ENCODE results near the gene PRLH.

The PRLH gene

DNA sequence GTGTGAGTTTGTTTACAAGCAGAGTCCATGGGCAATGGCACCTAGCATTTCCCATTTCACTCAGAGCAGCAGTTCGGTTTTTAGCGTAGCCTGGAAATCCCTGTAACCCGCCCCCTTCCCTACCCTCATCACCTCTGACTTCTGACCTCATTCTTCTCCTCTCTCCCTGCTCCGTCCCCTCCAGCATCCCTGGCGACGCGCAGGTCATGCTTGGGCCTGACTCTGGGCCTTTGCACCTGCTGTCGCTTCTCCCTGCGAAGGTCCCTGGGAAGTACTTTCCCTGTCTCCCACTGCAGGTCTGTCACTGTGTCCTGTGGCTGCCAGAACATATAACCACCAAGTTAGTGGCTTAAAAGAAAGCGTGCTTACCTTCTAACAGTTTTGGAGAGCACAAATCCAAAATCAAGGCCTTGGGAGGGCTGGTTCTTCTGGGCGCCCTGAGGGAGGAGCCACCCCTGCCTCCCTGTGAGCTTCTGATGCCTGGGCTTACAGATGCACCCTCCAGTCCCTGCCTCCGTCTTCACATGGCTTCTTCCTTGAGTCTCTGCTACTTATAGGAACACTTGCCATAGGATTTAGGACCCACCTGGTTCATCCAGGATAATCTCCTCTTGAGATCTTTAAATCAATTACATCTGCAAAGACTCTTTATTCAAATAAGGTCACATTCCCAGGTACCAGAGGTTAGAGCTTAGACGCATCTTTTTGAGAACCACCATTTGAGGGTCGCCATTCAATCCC, 32.3 kb downstream of the PRLH start:
- Mint-ChIP-seq H3K27me3 (ENCODE audit: low read depth, poor library complexity) (peaks cover 28% of the 10 kb centered on the region), H3K27ac (peak overlapping the region; percentile 75), H3K36me3 (ENCODE audit: low read depth) (no peaks in the 10 kb centered on the region), H3K4me1 (peaks cover 85% of the 10 kb centered on the region), H3K9me3 (no peaks in the 10 kb centered on the region), H3K4me3 (no peak overlapping the region)
- no peak for DNase-seq
- TF ChIP-seq, protein P1, sequence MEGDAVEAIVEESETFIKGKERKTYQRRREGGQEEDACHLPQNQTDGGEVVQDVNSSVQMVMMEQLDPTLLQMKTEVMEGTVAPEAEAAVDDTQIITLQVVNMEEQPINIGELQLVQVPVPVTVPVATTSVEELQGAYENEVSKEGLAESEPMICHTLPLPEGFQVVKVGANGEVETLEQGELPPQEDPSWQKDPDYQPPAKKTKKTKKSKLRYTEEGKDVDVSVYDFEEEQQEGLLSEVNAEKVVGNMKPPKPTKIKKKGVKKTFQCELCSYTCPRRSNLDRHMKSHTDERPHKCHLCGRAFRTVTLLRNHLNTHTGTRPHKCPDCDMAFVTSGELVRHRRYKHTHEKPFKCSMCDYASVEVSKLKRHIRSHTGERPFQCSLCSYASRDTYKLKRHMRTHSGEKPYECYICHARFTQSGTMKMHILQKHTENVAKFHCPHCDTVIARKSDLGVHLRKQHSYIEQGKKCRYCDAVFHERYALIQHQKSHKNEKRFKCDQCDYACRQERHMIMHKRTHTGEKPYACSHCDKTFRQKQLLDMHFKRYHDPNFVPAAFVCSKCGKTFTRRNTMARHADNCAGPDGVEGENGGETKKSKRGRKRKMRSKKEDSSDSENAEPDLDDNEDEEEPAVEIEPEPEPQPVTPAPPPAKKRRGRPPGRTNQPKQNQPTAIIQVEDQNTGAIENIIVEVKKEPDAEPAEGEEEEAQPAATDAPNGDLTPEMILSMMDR (IDR thresholded peaks at IDR 0.05): no peak

DNA sequence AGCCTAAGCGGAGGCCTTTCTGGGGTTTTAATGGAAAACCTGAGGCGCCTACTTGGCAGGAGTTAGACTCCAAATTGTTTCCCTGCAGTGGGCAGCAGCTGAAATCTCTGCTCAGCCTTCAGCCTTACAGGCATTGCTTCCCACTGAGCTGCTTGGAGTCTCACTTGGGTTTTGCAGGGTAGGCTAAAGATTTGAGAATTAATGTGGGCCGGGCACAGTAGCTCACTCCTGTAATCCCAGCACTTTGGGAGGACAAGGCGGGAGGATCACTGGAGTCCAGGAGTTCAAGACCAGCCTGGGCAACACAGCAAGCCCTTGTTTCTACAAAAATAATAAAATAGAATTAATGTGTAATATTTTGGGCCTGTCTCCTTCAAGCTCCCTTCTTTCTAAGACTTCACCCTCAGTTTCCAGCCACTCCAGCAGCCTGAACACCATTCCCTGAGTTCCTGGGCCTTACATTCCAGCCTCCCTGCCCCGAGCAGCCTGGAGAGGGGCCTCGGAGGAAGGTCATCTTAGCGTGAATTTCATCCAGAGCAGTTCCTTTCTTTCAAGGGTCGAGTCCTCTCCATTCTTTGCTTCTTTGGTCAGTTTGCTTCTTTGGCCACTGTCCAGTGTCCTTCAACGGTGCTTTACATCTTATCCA, 33.2 kb downstream of the PRLH start:
- peaks cover 81% of the 10 kb centered on the region for H3K4me1 Mint-ChIP-seq

DNA sequence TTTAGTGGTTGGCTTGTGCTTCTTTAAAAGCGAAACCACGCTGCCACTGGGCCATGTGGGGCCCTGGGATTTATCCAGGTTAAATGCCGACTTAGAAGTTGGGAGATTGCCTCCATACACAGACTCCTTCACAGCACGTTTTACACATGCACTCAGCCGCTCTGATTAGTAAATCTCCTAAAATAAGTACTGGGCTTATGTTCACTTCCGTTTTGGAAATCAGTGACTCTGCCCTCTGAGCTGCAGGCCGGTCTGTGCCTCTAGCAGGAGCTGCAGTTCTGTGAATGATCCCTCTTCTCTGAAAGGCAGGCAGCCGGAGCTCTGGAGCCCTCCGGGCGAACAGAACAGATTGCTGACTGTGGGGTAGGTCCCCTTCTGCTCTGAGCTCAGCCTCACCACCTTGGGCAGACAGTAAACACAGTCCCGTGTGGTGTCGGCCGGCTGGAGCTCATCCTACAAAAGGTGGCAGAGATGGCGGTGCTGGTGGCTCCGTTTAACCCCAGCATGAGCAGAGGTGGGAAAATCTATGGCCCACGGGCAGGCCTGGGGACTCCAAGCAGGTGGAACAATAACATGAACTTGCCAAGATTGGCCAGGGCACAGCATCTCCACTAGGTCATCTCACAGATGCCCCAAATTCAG, 34.0 kb downstream of the PRLH start:
- DNase-seq: no peak
- H3K27me3 Mint-ChIP-seq (ENCODE audit: low read depth, poor library complexity): peaks cover 24% of the 10 kb centered on the region
- no peak overlapping the region for H3K4me3 Mint-ChIP-seq
- peaks cover 3% of the 10 kb centered on the region for H3K9me3 Mint-ChIP-seq
- H3K36me3 Mint-ChIP-seq (ENCODE audit: low read depth): no peaks in the 10 kb centered on the region
- peaks cover 73% of the 10 kb centered on the region for H3K4me1 Mint-ChIP-seq
- TF ChIP-seq, protein P1 (IDR thresholded peaks at IDR 0.05): no peak
- H3K27ac Mint-ChIP-seq: no peak overlapping the region

More for the DNA sequence above, 33.2 kb downstream of the PRLH start:
- Mint-ChIP-seq H3K9me3 (no peaks in the 10 kb centered on the region), H3K4me3 (no peak overlapping the region), H3K27me3 (ENCODE audit: low read depth, poor library complexity) (peaks cover 28% of the 10 kb centered on the region), H3K36me3 (ENCODE audit: low read depth) (no peaks in the 10 kb centered on the region), H3K27ac (peak overlapping the region; percentile 61)
- TF ChIP-seq, protein P1 (IDR thresholded peaks at IDR 0.05): no peak
- DNase-seq: no peak

DNA sequence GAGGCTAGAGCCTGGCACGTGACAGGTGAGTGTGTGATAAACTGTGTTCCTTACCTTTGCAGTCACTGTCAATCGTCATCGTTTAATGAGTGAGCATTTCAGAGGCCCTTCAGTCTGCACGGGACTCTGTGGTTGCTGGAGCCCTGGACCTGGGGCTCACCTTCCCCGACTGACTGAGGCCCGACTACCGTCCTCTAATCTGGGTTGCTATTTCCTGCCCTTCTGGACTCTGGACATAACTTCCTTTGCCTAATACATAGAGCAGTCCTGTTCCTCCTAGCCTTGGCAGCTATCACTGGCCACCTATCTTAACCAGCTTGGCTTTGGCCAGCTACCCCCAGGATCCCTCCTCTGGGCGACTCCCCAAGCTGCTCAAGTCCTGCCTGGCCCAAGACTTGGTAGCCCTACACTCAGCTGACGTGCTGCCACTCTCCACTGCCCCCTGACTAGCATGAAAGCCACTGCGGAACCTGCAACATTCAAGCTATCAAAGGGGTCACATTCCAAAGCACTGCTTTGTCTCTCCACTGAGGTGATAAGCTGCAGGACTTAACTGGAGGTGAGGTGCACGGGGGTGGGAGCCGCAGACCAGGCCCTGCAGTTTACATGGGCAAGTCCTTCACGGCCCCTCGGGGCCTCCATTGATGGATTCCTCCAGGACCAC, 35.2 kb downstream of the PRLH start:
- Mint-ChIP-seq H3K27ac (no peak overlapping the region), H3K27me3 (ENCODE audit: low read depth, poor library complexity) (peaks cover 27% of the 10 kb centered on the region), H3K9me3 (peaks cover 10% of the 10 kb centered on the region), H3K36me3 (ENCODE audit: low read depth) (no peaks in the 10 kb centered on the region), H3K4me3 (no peak overlapping the region), H3K4me1 (peaks cover 71% of the 10 kb centered on the region)
- DNase-seq: no peak
- TF ChIP-seq, protein P1 (IDR thresholded peaks at IDR 0.05): no peak

DNA sequence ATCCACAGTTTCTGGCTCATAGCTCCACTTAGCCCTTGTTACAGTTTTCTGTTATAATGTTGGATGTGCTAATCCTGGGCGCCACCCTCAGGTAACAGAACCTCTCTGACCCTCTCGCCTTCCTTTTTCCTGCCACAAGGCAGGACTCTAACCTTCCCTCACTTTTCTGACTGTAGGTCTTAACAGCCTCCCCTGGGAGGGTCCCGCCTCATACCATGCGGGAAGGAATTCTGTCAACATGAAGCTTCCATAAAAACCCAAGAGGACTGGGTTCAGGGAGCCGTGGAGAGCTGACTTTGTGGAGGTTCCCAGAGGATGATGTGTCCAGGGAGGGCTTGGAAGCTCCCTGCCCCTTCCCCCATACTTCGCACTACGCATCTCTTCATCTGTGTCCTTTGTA, 36.0 kb downstream of the PRLH start:
- no peak overlapping the region for H3K4me3 Mint-ChIP-seq
- H3K27ac Mint-ChIP-seq: peak overlapping the region; percentile 76
- peaks cover 66% of the 10 kb centered on the region for H3K4me1 Mint-ChIP-seq
- H3K27me3 Mint-ChIP-seq (ENCODE audit: low read depth, poor library complexity): peaks cover 24% of the 10 kb centered on the region
- H3K36me3 Mint-ChIP-seq (ENCODE audit: low read depth): no peaks in the 10 kb centered on the region
- peaks cover 18% of the 10 kb centered on the region for H3K9me3 Mint-ChIP-seq
- TF ChIP-seq, protein P1 (IDR thresholded peaks at IDR 0.05): no peak
- DNase-seq: no peak

Measured in nephron progenitor cell (in vitro differentiated cells).